Measurements from ENCODE around the gene PCLO. TPM values are rescaled to one million over a fixed set of nuclear protein-coding genes. Genes with fewer than 3 reads are reported as not detected.

PCLO gene
- total RNA-seq, 2 experiments from 2014 or later: not detected

GRCh38 chr7:83020161-83020560 lies 142.5 kb downstream of the PCLO start:
- no peak overlapping the region for H3K27ac Mint-ChIP-seq
- no peaks in the 10 kb centered on the region for H3K27me3 Mint-ChIP-seq
- ChIA-PET CTCF (interaction anchor here (1.0 kb wide), 1 partner anchor 12 kb away, joined by 3 read pairs; no protein-coding TSS in a partner anchor), POLR2A (no interaction called here)
- peaks cover 6% of the 10 kb centered on the region for H3K9me3 Mint-ChIP-seq
- H3K36me3 Mint-ChIP-seq (ENCODE audit: low read depth): no peaks in the 10 kb centered on the region
- intact Hi-C loops (cut with micrococcal nuclease): no loop called here
- no peaks in the 10 kb centered on the region for H3K4me1 Mint-ChIP-seq (ENCODE audit: low read depth)
- ATAC-seq (no peak), DNase-seq (no peak)
- H3K4me3 Mint-ChIP-seq: no peak overlapping the region
- TF ChIP-seq, protein P1, sequence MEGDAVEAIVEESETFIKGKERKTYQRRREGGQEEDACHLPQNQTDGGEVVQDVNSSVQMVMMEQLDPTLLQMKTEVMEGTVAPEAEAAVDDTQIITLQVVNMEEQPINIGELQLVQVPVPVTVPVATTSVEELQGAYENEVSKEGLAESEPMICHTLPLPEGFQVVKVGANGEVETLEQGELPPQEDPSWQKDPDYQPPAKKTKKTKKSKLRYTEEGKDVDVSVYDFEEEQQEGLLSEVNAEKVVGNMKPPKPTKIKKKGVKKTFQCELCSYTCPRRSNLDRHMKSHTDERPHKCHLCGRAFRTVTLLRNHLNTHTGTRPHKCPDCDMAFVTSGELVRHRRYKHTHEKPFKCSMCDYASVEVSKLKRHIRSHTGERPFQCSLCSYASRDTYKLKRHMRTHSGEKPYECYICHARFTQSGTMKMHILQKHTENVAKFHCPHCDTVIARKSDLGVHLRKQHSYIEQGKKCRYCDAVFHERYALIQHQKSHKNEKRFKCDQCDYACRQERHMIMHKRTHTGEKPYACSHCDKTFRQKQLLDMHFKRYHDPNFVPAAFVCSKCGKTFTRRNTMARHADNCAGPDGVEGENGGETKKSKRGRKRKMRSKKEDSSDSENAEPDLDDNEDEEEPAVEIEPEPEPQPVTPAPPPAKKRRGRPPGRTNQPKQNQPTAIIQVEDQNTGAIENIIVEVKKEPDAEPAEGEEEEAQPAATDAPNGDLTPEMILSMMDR (IDR thresholded peaks at IDR 0.05): no peak

- Mint-ChIP-seq H3K4me1 (ENCODE audit: low read depth) (no peaks in the 10 kb centered on the region), H3K9me3 (peaks cover under 1% of the 10 kb centered on the region), H3K27ac (no peak overlapping the region), H3K4me3 (no peak overlapping the region), H3K27me3 (no peaks in the 10 kb centered on the region), H3K36me3 (ENCODE audit: low read depth) (no peaks in the 10 kb centered on the region)
- ChIA-PET CTCF (no interaction called here), POLR2A (no interaction called here)
- intact Hi-C loops (cut with micrococcal nuclease): no loop called here
- TF ChIP-seq, protein P1 (IDR thresholded peaks at IDR 0.05): no peak
- no peak for ATAC-seq
- DNase-seq: no peak
Measured at GRCh38 chr7:83015916-83016315, 146.8 kb downstream of the PCLO start.

- Mint-ChIP-seq H3K4me1 (ENCODE audit: low read depth) (no peaks in the 10 kb centered on the region), H3K9me3 (peaks cover 3% of the 10 kb centered on the region), H3K36me3 (ENCODE audit: low read depth) (no peaks in the 10 kb centered on the region), H3K27me3 (no peaks in the 10 kb centered on the region), H3K27ac (no peak overlapping the region), H3K4me3 (no peak overlapping the region)
- TF ChIP-seq, protein P1 (IDR thresholded peaks at IDR 0.05): no peak
- intact Hi-C loops (cut with micrococcal nuclease): no loop called here
- DNase-seq (no peak), ATAC-seq (no peak)
- CTCF ChIA-PET: no interaction called here
- POLR2A ChIA-PET: no interaction called here
Measured at GRCh38 chr7:83014546-83014945, 148.1 kb downstream of the PCLO start.

DNA sequence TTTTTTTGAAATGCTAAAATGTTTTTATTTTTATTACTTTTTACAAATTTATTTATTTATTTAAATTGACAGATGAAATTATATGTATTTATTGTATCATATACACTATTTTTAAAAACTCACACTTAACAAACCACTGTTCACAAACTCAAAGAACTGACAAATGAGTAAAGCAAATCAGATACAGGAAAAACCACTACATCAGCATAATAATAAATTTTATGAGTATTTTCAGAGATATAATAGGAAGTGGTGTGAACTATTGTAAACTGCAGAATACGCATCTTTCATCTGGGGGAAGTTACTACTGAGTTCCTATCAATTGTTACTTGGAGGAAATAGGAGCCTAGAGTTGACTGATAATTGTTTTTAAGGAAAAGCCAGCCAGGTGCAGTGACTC lies 150.7 kb downstream of the PCLO start:
- Mint-ChIP-seq H3K4me3 (no peak overlapping the region), H3K27ac (no peak overlapping the region), H3K27me3 (no peaks in the 10 kb centered on the region), H3K9me3 (peaks cover 3% of the 10 kb centered on the region), H3K4me1 (ENCODE audit: low read depth) (no peaks in the 10 kb centered on the region), H3K36me3 (ENCODE audit: low read depth) (no peaks in the 10 kb centered on the region)
- ChIA-PET POLR2A (no interaction called here), CTCF (interaction anchor here (0.7 kb wide), 1 partner anchor 11 kb away, joined by 3 read pairs; no protein-coding TSS in a partner anchor)
- no peak for DNase-seq
- TF ChIP-seq, protein P1 (IDR thresholded peaks at IDR 0.05): no peak
- no peak for ATAC-seq
- intact Hi-C loops (cut with micrococcal nuclease): no loop called here

DNA sequence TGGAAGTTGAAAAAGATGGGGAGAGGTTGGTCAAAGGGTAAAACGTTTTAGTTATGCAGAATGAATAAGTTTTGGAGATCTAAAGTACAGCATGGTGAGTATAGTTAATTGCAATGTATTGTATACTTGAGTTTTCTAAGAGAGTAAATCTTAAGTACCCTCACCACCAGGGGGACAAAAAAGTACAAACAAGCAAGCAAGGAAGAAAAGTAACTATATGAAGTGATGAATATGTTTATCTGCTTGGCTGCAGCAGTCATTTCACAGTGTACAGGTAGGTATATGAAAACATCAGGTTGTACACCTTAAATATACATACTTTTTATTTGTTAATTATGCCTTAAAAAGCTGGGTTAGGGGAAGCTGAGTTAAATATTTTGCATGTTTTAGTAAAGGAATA lies 157.3 kb downstream of the PCLO start:
- Mint-ChIP-seq H3K36me3 (ENCODE audit: low read depth) (no peaks in the 10 kb centered on the region), H3K4me3 (no peak overlapping the region), H3K27me3 (no peaks in the 10 kb centered on the region), H3K9me3 (peaks cover 4% of the 10 kb centered on the region), H3K4me1 (ENCODE audit: low read depth) (no peaks in the 10 kb centered on the region), H3K27ac (no peak overlapping the region)
- POLR2A ChIA-PET: no interaction called here
- DNase-seq (no peak), ATAC-seq (no peak)
- TF ChIP-seq, protein P1 (IDR thresholded peaks at IDR 0.05): no peak
- intact Hi-C loops (cut with micrococcal nuclease): no loop called here
- CTCF ChIA-PET: no interaction called here
